K562 (cell line): ENCODE data around the gene DENND1A. TPM values are rescaled to one million over a fixed set of nuclear protein-coding genes. Genes with fewer than 3 reads are reported as not detected.

ENCODE experiments used
- NELFE ChIP-seq: IDR thresholded peaks from 2 replicates; pipeline ENCODE4 v1.6.1; 2011; ENCODE audit warnings: mild to moderate bottlenecking; ENCODE audit not compliant: insufficient read depth, insufficient read length
- NRF1 ChIP-seq, 2 experiments: fragments of 450-650 bp; IDR thresholded peaks in 1 of 2; conservative IDR thresholded peaks in 1 of 2; 2 replicates each; pipeline ENCODE4 v1.6.1; 2014; ENCODE audit warnings: mild to moderate bottlenecking in 2 of 2
- SNIP1 ChIP-seq: fragments of 450-650 bp; IDR thresholded peaks from 2 replicates; pipeline ENCODE4 v1.7.1; 2017; ENCODE audit warnings: low read depth, mild to moderate bottlenecking
- TRIM25 ChIP-seq: fragments of 450-650 bp; IDR thresholded peaks from 2 replicates; pipeline ENCODE4 v1.7.0; 2016; ENCODE audit warnings: borderline replicate concordance
- ZC3H8 ChIP-seq: fragments of 450-650 bp; IDR thresholded peaks from 2 replicates; pipeline ENCODE4 v1.6.1; 2017
- ZFP30 ChIP-seq: fragments of 250-450 bp; sonication (Bioruptor Pico); IDR thresholded peaks from 2 replicates; pipeline ENCODE4 v1.8.0; 2022; ENCODE audit warnings: moderate library complexity, mild to moderate bottlenecking, inconsistent platforms, borderline replicate concordance
- ZKSCAN8 ChIP-seq: fragments of 200-800 bp; sonication (Bioruptor generic); IDR thresholded peaks from 2 replicates; pipeline ENCODE4 v1.6.1; 2016; ENCODE audit warnings: missing genetic modification characterization, missing compliant biosample characterization
- ZNF175 ChIP-seq: fragments of 200-800 bp; sonication (Bioruptor generic); IDR thresholded peaks from 2 replicates; pipeline ENCODE4 v1.6.1; 2016; ENCODE audit warnings: low read depth, mild to moderate bottlenecking, missing genetic modification characterization, missing compliant biosample characterization
- polyA plus RNA-seq, 8 experiments: library from polyadenylated mRNA; depleted of rRNA in 4 of 8; stranded (reverse) in 5 of 8; unstranded in 3 of 8; fragments of >200 nt; fragmentation: Nextera tagmentation in 2 of 8; fragmentation: Illumina TruSeq in 1 of 8; extraction: Ambion mirVana in 2 of 8; extraction: Trizol in 1 of 8; gene quantifications; 2 replicates each; pipeline versions ENCODE4 v1.2.1 to v1.2.3, GENCODE V29; 2011 to 2014; ENCODE audit warnings: inconsistent platforms in 1 of 8, missing spikeins in 1 of 8
- total RNA-seq, 7 experiments: library from RNA; depleted of rRNA in 6 of 7; stranded (reverse); fragments of >200 nt in 6 of 7; fragmentation: Illumina TruSeq in 2 of 7; extraction: Trizol in 2 of 7; gene quantifications; 2 replicates each; pipeline versions ENCODE4 v1.2.1 to v1.2.3, GENCODE V29; 2011 to 2021; ENCODE audit warnings: low replicate concordance in 1 of 7
- TF ChIP-seq, protein P1 (sequence below): fragments of 450-650 bp; IDR thresholded peaks from 2 replicates; pipeline ENCODE4 v1.6.1; 2016; ENCODE audit warnings: low read depth

DENND1A gene
- total and polyA plus RNA-seq, 9 of the 15 experiments (the other 6 are each of a cell fraction or from before 2014, with no cell fraction given), result 7.6 to 29.5 (median 15.7) TPM

- TF ChIP-seq, protein P1, sequence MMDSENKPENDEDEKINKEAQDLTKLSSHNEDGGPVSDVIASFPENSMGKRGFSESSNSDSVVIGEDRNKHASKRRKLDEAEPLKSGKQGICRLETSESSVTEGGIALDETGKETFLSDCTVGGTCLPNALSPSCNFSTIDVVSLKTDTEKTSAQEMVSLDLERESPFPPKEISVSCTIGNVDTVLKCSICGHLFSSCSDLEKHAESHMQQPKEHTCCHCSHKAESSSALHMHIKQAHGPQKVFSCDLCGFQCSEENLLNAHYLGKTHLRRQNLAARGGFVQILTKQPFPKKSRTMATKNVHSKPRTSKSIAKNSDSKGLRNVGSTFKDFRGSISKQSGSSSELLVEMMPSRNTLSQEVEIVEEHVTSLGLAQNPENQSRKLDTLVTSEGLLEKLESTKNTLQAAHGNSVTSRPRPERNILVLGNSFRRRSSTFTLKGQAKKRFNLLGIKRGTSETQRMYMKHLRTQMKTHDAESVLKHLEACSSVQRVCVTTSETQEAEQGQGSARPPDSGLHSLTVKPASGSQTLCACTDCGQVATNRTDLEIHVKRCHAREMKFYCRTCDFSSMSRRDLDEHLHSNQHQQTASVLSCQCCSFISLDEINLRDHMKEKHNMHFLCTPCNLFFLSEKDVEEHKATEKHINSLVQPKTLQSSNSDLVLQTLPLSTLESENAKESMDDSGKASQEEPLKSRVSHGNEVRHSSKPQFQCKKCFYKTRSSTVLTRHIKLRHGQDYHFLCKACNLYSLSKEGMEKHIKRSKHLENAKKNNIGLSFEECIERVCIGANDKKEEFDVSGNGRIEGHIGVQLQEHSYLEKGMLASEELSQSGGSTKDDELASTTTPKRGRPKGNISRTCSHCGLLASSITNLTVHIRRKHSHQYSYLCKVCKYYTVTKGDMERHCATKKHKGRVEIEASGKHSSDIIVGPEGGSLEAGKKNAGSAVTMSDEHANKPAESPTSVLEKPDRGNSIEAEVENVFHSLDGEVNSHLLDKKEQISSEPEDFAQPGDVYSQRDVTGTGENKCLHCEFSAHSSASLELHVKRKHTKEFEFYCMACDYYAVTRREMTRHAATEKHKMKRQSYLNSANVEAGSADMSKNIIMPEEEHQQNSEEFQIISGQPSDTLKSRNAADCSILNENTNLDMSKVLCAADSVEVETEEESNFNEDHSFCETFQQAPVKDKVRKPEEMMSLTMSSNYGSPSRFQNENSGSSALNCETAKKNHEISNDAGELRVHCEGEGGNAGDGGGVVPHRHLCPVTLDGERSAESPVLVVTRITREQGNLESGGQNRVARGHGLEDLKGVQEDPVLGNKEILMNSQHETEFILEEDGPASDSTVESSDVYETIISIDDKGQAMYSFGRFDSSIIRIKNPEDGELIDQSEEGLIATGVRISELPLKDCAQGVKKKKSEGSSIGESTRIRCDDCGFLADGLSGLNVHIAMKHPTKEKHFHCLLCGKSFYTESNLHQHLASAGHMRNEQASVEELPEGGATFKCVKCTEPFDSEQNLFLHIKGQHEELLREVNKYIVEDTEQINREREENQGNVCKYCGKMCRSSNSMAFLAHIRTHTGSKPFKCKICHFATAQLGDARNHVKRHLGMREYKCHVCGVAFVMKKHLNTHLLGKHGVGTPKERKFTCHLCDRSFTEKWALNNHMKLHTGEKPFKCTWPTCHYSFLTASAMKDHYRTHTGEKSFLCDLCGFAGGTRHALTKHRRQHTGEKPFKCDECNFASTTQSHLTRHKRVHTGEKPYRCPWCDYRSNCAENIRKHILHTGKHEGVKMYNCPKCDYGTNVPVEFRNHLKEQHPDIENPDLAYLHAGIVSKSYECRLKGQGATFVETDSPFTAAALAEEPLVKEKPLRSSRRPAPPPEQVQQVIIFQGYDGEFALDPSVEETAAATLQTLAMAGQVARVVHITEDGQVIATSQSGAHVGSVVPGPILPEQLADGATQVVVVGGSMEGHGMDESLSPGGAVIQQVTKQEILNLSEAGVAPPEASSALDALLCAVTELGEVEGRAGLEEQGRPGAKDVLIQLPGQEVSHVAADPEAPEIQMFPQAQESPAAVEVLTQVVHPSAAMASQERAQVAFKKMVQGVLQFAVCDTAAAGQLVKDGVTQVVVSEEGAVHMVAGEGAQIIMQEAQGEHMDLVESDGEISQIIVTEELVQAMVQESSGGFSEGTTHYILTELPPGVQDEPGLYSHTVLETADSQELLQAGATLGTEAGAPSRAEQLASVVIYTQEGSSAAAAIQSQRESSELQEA, result no peak
- TF ChIP-seq NRF1 (conservative IDR thresholded peaks at IDR 0.05 in 1 of 2, IDR thresholded peaks at IDR 0.05 in 1 of 2), result no peak
- no peak for TF ChIP-seq ZNF175 (CRISPR knock-in tag)
- TF ChIP-seq TRIM25, result no peak
- TF ChIP-seq ZKSCAN8 (CRISPR knock-in tag), result no peak
- TF ChIP-seq SNIP1, result no peak
- no peak for TF ChIP-seq ZC3H8
- TF ChIP-seq NELFE, result no peak
- TF ChIP-seq ZFP30 (CRISPR knock-in tag), result no peak
Measured at GRCh38 chr9:123946101-123946821, 16.3 kb upstream of the DENND1A start (continued).
